ENCODE data around the gene MRPL17. TPM values are rescaled to one million over a fixed set of nuclear protein-coding genes. Genes with fewer than 3 reads are reported as not detected.

MRPL17 gene
- total RNA-seq, 1 experiment from 2014 or later: 44.2 TPM

DNA sequence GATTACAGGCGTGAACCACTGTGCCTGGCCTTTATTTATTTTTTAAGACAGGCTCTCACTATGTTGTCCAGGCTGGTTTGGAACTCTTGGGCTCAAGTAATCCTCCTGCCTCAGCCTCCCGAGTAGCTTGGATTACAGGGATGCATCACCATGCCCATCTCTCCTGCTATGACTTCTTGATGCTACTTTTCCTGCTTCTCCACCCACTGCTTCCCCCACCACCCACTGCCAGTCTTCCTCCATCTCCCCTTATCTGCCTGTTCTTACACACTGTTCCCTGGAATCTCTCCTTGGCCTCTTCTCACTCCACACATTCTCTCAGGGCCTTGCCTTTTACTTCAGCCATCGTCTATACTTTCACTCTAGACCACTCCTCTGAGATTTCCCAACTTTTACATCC, 46.7 kb downstream of the MRPL17 start:
- peaks cover 8% of the 10 kb centered on the region; the same call in 1 of the 2 replicates for H3K4me1 ChIP-seq
- H3K36me3 ChIP-seq: no peaks in the 10 kb centered on the region; the same call in 1 of the 2 replicates
- DNase-seq: no peak
- no peak overlapping the region for H3K27ac ChIP-seq
- no peaks in the 10 kb centered on the region for H3K9me3 ChIP-seq (replicated peaks)
- H3K4me3 ChIP-seq: no peak overlapping the region
- no peaks in the 10 kb centered on the region for H3K27me3 ChIP-seq

DNA sequence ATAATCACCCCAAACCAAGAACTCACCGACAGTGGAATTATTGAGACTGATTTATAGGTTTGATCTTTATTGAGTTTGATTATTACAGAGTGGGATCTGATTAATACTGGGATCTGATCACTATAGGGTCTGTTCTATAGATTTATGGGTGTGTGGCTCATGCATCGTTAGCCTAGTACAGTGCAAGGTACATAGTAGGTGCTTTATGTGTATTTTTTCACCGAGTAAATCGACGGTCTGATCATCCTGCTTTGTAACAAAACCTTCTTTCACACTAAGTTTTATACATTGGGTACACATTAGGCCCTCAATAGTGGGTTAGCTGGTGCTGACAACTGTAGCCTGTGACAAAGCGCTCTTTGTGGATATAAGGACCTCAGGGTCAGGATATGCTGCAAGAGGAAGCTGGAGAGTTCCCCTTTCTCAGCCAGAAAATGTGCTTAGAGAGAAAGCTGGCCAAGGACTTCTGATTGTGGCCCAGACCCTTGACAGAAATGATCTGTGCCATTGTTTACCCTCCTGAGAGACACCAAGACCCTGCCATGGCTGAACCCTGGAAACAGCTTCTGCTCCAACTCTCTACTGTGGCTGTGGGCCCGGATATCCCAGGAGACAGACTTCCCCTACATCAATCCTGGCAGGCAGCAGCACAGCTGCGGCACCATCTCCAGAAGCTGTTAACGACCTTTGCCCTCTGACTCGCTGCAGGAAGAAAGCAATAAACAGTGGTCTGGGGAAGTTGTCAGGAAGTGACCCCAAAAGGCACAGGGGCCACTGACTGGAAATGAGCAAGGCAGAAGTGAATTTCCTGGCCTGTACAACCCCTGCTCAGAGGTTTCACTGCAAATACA, 47.8 kb downstream of the MRPL17 start:
- H3K27ac ChIP-seq: peak overlapping the region; percentile 31
- no peaks in the 10 kb centered on the region for H3K9me3 ChIP-seq (replicated peaks)
- DNase-seq: peak; percentile 35 to 50
- no peak overlapping the region for H3K4me3 ChIP-seq
- H3K4me1 ChIP-seq: peaks cover 8% of the 10 kb centered on the region; the same call in 1 of the 2 replicates
- no peaks in the 10 kb centered on the region for H3K27me3 ChIP-seq
- H3K36me3 ChIP-seq: no peaks in the 10 kb centered on the region; the same call in 1 of the 2 replicates

DNA sequence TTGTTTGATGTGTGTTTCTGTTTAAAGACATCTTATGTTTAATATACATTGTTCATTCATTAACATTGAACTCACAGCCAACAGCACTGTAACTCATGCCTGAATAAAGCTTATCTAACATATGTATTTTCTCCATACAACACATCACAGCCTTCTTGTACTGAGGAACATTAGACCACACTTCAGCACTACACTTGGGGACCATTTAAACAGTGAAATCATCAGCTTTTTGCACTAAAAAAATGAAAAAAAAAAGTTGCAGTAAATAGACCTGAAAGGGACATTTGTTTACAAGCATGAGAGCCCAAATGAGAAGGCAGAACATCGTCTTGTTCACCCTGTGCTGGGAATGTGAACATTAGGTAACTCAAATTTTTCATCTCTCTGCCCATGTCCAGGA, 48.6 kb downstream of the MRPL17 start:
- Histone ChIP-seq H3K4me3 (no peak overlapping the region), H3K36me3 (no peaks in the 10 kb centered on the region; the same call in 1 of the 2 replicates), H3K27ac (no peak overlapping the region), H3K4me1 (peaks cover 8% of the 10 kb centered on the region; the same call in 1 of the 2 replicates), H3K27me3 (no peaks in the 10 kb centered on the region), H3K9me3 (replicated peaks) (no peaks in the 10 kb centered on the region)
- DNase-seq: no peak

DNA sequence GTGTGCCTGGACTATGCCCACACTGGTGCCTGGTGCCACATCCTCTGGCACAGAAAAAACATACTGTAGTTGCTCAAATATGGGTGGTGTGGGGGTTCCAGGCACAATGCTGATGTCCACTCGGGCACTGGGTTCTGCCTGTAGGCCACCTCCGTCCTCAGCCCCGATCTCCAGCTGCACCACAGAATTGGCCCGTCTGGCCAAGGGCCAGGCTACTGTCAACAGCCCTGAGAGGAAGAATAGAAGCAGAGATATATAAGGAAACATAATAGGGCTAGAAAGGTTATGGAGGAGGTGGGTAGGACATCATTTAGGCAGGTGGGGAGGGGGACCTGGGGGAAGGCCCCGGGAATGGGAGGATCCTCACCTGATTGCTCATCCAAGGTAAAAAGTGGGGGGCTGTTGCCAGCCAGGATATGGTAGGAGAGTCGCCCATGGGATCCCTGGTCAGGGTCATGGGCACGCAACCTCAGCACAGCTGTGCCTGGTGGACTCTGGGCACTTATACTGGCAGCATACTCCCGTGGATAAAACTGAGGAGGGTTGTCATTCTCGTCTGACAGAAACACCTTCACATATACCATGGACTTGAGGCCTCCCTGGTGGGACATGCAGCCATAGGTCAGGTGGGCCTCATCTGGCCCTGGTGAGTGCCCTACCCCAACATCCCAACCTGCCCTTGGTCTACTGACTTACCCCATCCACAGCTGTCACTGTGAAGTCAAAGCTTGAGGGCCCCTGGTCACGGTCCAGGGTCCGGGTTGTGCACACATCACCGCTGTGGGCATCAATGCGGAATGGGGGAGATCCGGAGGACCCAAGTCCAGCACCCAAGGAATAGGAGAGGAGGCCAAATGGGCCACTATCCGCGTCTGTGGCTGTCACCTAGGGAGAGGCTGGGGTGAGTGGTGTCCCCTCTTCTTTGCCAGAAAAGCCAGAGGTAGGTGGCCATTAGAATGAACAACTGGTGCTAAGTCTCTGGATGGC, 49.4 kb downstream of the MRPL17 start:
- Histone ChIP-seq H3K4me3 (no peak overlapping the region), H3K4me1 (peaks cover 8% of the 10 kb centered on the region; the same call in 1 of the 2 replicates), H3K27ac (no peak overlapping the region), H3K27me3 (no peaks in the 10 kb centered on the region), H3K36me3 (no peaks in the 10 kb centered on the region; the same call in 1 of the 2 replicates), H3K9me3 (replicated peaks) (no peaks in the 10 kb centered on the region)
- DNase-seq: no peak

DNA sequence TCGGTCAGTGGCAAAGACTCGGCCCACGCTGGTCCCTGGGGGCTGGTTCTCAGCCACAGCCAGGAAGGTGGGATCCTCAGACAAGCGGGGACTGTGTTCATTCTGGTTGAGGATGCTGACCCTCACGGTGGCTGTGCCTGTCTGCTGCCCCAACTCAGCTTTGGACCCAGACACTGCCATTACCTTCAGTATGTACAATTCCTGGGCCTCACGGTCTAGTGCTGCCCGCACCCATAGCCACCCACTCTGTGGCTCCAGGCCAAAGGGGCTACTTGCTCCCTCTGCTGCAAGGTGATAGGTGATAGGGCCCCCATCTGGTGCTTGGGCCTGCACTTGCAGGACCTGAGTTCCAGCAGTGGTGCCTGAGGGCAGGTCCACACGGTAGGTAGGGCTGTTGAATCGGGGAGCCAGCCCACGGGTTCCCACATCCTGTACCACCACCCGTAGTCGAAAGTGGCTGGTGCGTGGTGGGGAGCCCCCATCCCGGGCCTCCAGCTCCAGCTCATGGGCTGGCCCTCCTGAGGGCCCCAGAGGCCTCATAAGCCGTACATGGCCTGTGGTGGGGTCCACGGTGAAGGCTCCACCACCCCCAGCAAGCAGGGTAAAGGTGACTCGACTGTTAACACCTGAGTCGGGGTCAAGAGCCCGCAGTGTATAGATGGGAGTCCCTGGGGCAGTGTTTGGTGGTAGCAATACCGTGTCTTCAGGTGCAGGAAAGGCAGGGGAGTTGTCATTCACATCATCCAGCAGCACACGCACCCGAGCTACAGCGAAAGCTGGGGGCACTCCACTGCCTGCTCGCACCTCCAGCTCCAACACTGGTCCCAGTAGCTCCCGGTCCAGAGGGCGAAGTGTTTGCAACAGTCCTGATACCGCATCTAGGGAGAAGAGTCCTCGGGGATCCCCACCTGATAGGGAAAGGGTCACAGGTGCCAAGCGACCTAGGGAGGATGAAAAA, 50.7 kb downstream of the MRPL17 start:
- no peaks in the 10 kb centered on the region; the same call in 1 of the 2 replicates for H3K36me3 ChIP-seq

GRCh38 chr11:6631361-6631890, 51.7 kb downstream of the MRPL17 start:
- Histone ChIP-seq H3K27me3 (no peaks in the 10 kb centered on the region), H3K9me3 (replicated peaks) (no peaks in the 10 kb centered on the region), H3K4me1 (peaks cover 8% of the 10 kb centered on the region; the same call in 1 of the 2 replicates), H3K36me3 (no peaks in the 10 kb centered on the region; the same call in 1 of the 2 replicates), H3K4me3 (no peak overlapping the region), H3K27ac (no peak overlapping the region)
- no peak for DNase-seq

More for the DNA sequence above, 50.7 kb downstream of the MRPL17 start:
- Histone ChIP-seq H3K27me3 (no peaks in the 10 kb centered on the region), H3K27ac (no peak overlapping the region), H3K4me3 (no peak overlapping the region), H3K4me1 (peaks cover 8% of the 10 kb centered on the region; the same call in 1 of the 2 replicates), H3K9me3 (replicated peaks) (no peaks in the 10 kb centered on the region)
- DNase-seq: no peak

DNA sequence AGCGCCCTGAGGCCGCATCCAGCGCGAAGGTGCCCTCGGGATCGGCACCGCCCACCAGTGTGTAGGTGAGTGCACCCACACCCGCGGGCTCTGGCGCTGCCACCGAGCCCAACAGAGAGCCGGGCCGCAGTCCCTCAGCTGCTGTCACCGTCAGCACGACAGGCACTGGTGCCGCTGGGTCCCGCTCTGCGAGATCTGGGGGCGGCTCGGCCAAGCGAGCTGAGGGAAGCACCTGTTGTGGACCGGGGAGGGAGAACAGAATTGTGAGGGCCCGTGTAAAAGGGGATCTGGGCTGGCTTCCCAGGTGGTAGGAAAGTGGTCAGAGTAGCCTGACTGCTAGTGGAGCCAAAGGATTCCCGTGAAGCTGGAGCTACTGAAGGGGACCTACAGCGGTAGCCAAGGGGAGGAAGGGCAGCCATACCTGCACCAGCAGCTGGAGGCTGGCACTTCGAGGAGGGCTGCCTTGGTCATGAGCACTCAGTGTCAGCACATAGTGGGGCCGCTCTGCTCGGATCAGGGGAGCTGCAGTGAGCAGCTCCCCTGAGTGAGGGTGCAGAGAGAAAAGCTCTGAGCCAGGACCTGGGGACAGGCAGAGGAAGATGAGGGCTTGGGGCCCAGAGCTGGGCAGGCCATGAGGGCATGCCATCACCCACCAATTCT, 52.4 kb downstream of the MRPL17 start:
- H3K9me3 ChIP-seq (replicated peaks): no peaks in the 10 kb centered on the region
- no peak overlapping the region for H3K27ac ChIP-seq
- H3K36me3 ChIP-seq: no peaks in the 10 kb centered on the region; the same call in 1 of the 2 replicates
- DNase-seq: no peak
- no peak overlapping the region for H3K4me3 ChIP-seq
- peaks cover 7% of the 10 kb centered on the region; the same call in 1 of the 2 replicates for H3K4me1 ChIP-seq
- no peaks in the 10 kb centered on the region for H3K27me3 ChIP-seq

Other genes starting within 250 kb of the MRPL17 start
- gene HPX, start 242.4 kb downstream of the MRPL17 start, total RNA-seq (2014; rRNA removed; shearing (Covaris generic)): not detected in 2 replicates
- 10.0 and 15.6 TPM in 2 replicates for gene TRIM3, start 209.4 kb downstream of the MRPL17 start, total RNA-seq (2014; rRNA removed; shearing (Covaris generic))
- gene ARFIP2, start 202.0 kb downstream of the MRPL17 start, total RNA-seq (2014; rRNA removed; shearing (Covaris generic)): 39.5 and 40.1 TPM in 2 replicates
- gene TIMM10B, start 201.8 kb downstream of the MRPL17 start, total RNA-seq (2014; rRNA removed; shearing (Covaris generic)): 40.9 and 41.1 TPM in 2 replicates
- gene DNHD1, start 186.1 kb downstream of the MRPL17 start, total RNA-seq (2014; rRNA removed; shearing (Covaris generic)): 3.5 and 4.7 TPM in 2 replicates
- 15.8 and 15.9 TPM in 2 replicates for gene RRP8, start 79.7 kb downstream of the MRPL17 start, total RNA-seq (2014; rRNA removed; shearing (Covaris generic))
- 73.7 and 81.4 TPM in 2 replicates for gene ILK, start 79.6 kb downstream of the MRPL17 start, total RNA-seq (2014; rRNA removed; shearing (Covaris generic))
- 68.1 and 82.0 TPM in 2 replicates for gene TAF10, start 71.1 kb downstream of the MRPL17 start, total RNA-seq (2014; rRNA removed; shearing (Covaris generic))
- 8.1 and 8.7 TPM in 2 replicates for gene TPP1, start 63.9 kb downstream of the MRPL17 start, total RNA-seq (2014; rRNA removed; shearing (Covaris generic))
- 9.5 and 9.6 TPM in 2 replicates for gene DCHS1, start 27.5 kb downstream of the MRPL17 start, total RNA-seq (2014; rRNA removed; shearing (Covaris generic))
- gene OR2AG2, start 88.6 kb upstream of the MRPL17 start, total RNA-seq (2014; rRNA removed; shearing (Covaris generic)): not detected in 2 replicates
- gene OR2AG1, start 99.7 kb upstream of the MRPL17 start, total RNA-seq (2014; rRNA removed; shearing (Covaris generic)): not detected in 2 replicates
- not detected in 2 replicates for gene OR6A2, start 116.3 kb upstream of the MRPL17 start, total RNA-seq (2014; rRNA removed; shearing (Covaris generic))
- gene OR10A5, start 162.3 kb upstream of the MRPL17 start, total RNA-seq (2014; rRNA removed; shearing (Covaris generic)): not detected in 2 replicates
- gene OR10A2, start 179.7 kb upstream of the MRPL17 start, total RNA-seq (2014; rRNA removed; shearing (Covaris generic)): not detected in 2 replicates
- not detected in 2 replicates for gene OR10A4, start 193.3 kb upstream of the MRPL17 start, total RNA-seq (2014; rRNA removed; shearing (Covaris generic))
- gene OR2D2, start 209.2 kb upstream of the MRPL17 start, total RNA-seq (2014; rRNA removed; shearing (Covaris generic)): not detected in 2 replicates
- not detected in 2 replicates for gene OR2D3, start 237.7 kb upstream of the MRPL17 start, total RNA-seq (2014; rRNA removed; shearing (Covaris generic))
- gene ZNF215, start 243.1 kb upstream of the MRPL17 start, total RNA-seq (2014; rRNA removed; shearing (Covaris generic)): not detected in 2 replicates